Esophagus squamous epithelium (tissue), 4 donors: ENCODE measurements around the gene DACT2.

Source experiments
- CTCF ChIP-seq, 6 experiments: fragments of 450-650 bp in 4 of 6; fragments of 200-600 bp in 2 of 6; sonication (generic) in 2 of 6; IDR thresholded peaks; one replicate each; pipeline ENCODE4 v1.5.1; 2016 to 2019; ENCODE audit warnings: antibody characterized with exemption in 6 of 6, mild to moderate bottlenecking in 4 of 6, moderate library complexity in 4 of 6
- POLR2A ChIP-seq, 4 donors: fragments of 450-650 bp; IDR thresholded peaks; one replicate each; pipeline ENCODE4 v1.6.1; 2017; ENCODE audit warnings: antibody characterized with exemption in 4 of 4, mild to moderate bottlenecking in 4 of 4, moderate library complexity in 3 of 4

DNA sequence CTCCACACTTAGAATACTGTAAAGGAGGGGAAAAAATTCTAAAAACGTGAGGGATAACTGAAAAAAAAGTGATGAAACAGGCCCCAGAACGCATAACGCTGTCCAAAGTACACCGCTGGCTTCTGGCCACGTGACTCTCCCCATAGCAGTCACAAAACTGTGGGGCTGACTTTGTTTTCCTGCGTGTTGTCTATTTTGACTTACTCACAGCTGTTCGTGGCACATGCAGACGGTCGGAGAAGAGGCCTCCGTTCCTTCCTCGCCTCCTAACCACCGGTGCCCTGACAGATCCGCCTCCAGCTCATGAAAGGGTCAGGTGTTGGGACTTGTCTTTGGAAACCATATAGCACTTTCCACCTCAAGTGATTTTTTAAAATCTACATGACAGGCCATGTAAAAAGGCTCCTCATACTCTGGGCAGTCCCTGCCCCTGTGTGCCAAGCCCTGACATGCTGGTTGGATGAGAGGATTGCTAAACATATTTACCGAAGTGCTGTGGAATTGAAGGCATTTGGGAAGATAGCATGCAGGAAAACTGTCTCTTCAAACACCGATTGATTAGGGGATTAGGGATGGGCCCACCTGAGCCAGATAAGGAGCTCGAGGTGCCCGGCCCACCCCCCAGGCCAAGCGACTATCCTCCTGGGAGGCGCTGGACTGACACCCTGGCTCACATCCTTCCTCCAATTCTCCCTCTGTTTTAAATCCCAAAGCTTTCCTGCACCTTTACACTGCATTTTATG lies 54.8 kb downstream of the DACT2 start:
- TF ChIP-seq CTCF (IDR thresholded peaks at IDR 0.05) (peak in 1 of 6 experiments; percentile 4), POLR2A (IDR thresholded peaks at IDR 0.05) (no peak)
